Measurements from ENCODE around the gene TTC27. TPM values are rescaled to one million over a fixed set of nuclear protein-coding genes. Genes with fewer than 3 reads are reported as not detected.
"Not testable (repeated sequence)": the region's sequence is repeated elsewhere in the genome, so short reads cannot be mapped to it uniquely, and the experiment has no call there.

Gene TTC27
- total RNA-seq, 1 donor from 2014 or later: 12.5 TPM

- TF ChIP-seq POLR2A (IDR thresholded peaks at IDR 0.05) (no peak), CTCF (IDR thresholded peaks at IDR 0.05) (no peak), POLR2AphosphoS5 (IDR thresholded peaks at IDR 0.05; ENCODE audit: insufficient read depth in 1 of 2, low read depth in 1 of 2) (no peak)
- H3K36me3 ChIP-seq: no peaks in the 10 kb centered on the region
- no peaks in the 10 kb centered on the region for H3K27me3 ChIP-seq
- no peak overlapping the region for H3K4me3 ChIP-seq
- no peak for DNase-seq (ENCODE audit: extremely low spot score in 2 of 2)
- peaks cover 13% of the 10 kb centered on the region for H3K4me1 ChIP-seq
- no peaks in the 10 kb centered on the region for H3K9me3 ChIP-seq
- no peak overlapping the region for H3K27ac ChIP-seq
- intact Hi-C loops (cut with DNase I): no loop called here
These were observed 120.3 kb downstream of the TTC27 start for GRCh38 chr2:32748158-32748557.

- intact Hi-C loops (cut with DNase I): no loop called here
- no peak overlapping the region for H3K27ac ChIP-seq
- H3K4me3 ChIP-seq: no peak overlapping the region
- H3K36me3 ChIP-seq: no peaks in the 10 kb centered on the region
- H3K9me3 ChIP-seq: no peaks in the 10 kb centered on the region
- peaks cover 13% of the 10 kb centered on the region for H3K4me1 ChIP-seq
- H3K27me3 ChIP-seq: no peaks in the 10 kb centered on the region
- TF ChIP-seq CTCF (IDR thresholded peaks at IDR 0.05): no peak
- TF ChIP-seq POLR2AphosphoS5 (IDR thresholded peaks at IDR 0.05; ENCODE audit: insufficient read depth in 1 of 2, low read depth in 1 of 2): no peak
- no peak for TF ChIP-seq POLR2A (IDR thresholded peaks at IDR 0.05)
- no peak for DNase-seq (ENCODE audit: extremely low spot score in 2 of 2)
These were observed 123.0 kb downstream of the TTC27 start for GRCh38 chr2:32750880-32751279.

GRCh38 chr2:32752205-32752604, 124.4 kb downstream of the TTC27 start:
- TF ChIP-seq POLR2A (IDR thresholded peaks at IDR 0.05) (no peak), POLR2AphosphoS5 (IDR thresholded peaks at IDR 0.05; ENCODE audit: insufficient read depth in 1 of 2, low read depth in 1 of 2) (no peak), CTCF (IDR thresholded peaks at IDR 0.05) (no peak)
- intact Hi-C loops (cut with DNase I): no loop called here
- no peak for DNase-seq (ENCODE audit: extremely low spot score in 2 of 2)

GRCh38 chr2:32752952-32753351, 125.1 kb downstream of the TTC27 start:
- intact Hi-C loops (cut with DNase I): no loop called here
- H3K27me3 ChIP-seq: no peaks in the 10 kb centered on the region
- no peak overlapping the region for H3K27ac ChIP-seq
- no peaks in the 10 kb centered on the region for H3K9me3 ChIP-seq
- H3K4me3 ChIP-seq: no peak overlapping the region
- peaks cover 13% of the 10 kb centered on the region for H3K4me1 ChIP-seq
- DNase-seq (ENCODE audit: extremely low spot score in 2 of 2): no peak
- no peak for TF ChIP-seq CTCF (IDR thresholded peaks at IDR 0.05)
- no peak for TF ChIP-seq POLR2AphosphoS5 (IDR thresholded peaks at IDR 0.05; ENCODE audit: insufficient read depth in 1 of 2, low read depth in 1 of 2)
- TF ChIP-seq POLR2A (IDR thresholded peaks at IDR 0.05): no peak
- H3K36me3 ChIP-seq: no peaks in the 10 kb centered on the region

More at GRCh38 chr2:32752205-32752604, 124.4 kb downstream of the TTC27 start:
- Histone ChIP-seq H3K4me3 (no peak overlapping the region), H3K9me3 (no peaks in the 10 kb centered on the region), H3K36me3 (no peaks in the 10 kb centered on the region), H3K4me1 (peaks cover 13% of the 10 kb centered on the region), H3K27me3 (no peaks in the 10 kb centered on the region), H3K27ac (no peak overlapping the region)

GRCh38 chr2:32754676-32755075, 126.8 kb downstream of the TTC27 start:
- H3K27me3 ChIP-seq; H3K4me3 ChIP-seq; intact Hi-C loops (cut with DNase I); H3K27ac ChIP-seq; DNase-seq (ENCODE audit: extremely low spot score in 2 of 2); H3K9me3 ChIP-seq: not testable (repeated sequence)
- Histone ChIP-seq H3K36me3 (peaks cover 0 to 13% of the 10 kb centered on the region in 2 donors), H3K4me1 (peaks cover 13% of the 10 kb centered on the region)

- TF ChIP-seq POLR2A (IDR thresholded peaks at IDR 0.05): no peak
- TF ChIP-seq CTCF (IDR thresholded peaks at IDR 0.05): no peak
- Histone ChIP-seq H3K27me3 (no peaks in the 10 kb centered on the region), H3K9me3 (no peaks in the 10 kb centered on the region), H3K4me3 (no peak overlapping the region), H3K27ac (no peak overlapping the region), H3K36me3 (peaks cover 0 to 16% of the 10 kb centered on the region in 2 donors), H3K4me1 (peaks cover 13% of the 10 kb centered on the region)
- intact Hi-C loops (cut with DNase I): no loop called here
- no peak for DNase-seq (ENCODE audit: extremely low spot score in 2 of 2)
These were observed 127.8 kb downstream of the TTC27 start for GRCh38 chr2:32755666-32756065.
